ENCODE measurements around the gene MPV17L2. TPM values are rescaled to one million over a fixed set of nuclear protein-coding genes. Genes with fewer than 3 reads are reported as not detected.

MPV17L2 gene
- total and polyA plus RNA-seq, 2 donors (not counting 3 experiments of a cell fraction or from before 2014, with no cell fraction given), result 13.8 to 27.6 TPM

DNA sequence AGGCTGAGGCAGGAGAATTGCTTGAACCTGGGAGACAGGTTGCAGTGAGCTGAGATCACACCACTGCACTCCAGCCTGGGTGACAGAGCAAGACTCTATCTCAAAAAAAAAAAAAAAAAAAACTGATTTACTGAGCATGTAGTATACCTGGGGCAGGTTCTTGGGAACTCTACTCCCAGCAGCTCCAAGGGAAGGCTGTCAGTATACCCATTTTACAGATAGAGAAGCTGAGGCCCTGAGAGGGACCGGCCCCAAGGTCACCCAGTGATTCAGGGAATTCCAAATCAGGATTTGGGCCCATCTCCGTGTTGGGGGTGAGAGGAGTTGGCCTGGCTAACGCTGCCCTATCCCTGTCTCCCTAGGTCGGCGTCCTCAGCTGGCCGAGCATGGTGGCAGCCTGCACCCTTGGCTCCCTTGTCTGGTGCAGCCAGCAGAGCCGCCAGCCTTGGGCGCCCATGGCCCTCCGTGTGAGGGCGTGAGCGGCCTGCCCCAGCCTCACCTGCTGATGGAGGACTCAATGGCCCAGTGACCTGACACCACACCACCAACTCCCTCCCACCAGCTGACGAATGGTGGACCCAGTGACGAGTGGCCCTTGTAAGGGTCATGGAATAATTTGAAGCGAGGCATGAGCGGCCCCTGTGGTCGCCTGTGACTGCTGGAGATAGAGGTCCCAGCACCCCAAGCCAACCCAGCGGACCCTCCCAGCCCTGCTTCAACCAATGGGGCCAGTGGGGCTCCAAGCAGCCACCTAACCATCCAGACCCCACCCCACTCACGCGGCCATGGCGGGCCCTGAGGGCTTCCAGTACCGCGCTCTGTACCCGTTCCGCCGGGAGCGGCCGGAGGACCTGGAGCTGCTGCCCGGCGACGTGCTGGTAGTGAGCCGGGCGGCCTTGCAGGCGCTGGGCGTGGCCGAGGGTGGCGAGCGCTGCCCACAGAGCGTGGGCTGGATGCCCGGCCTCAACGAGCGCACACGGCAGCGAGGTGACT is 37.6 kb upstream of the MPV17L2 start:
- BruUV-seq (replicated peaks), result no TSS peak
- no peaks in the 10 kb centered on the region for H3K27me3 ChIP-seq (ENCODE audit: control insufficient read depth in 2 of 2, insufficient read depth in 2 of 2, low read length in 2 of 2)
- TF ChIP-seq EZH2 (IDR thresholded peaks at IDR 0.05; ENCODE audit: borderline replicate concordance, low read depth, low read length, severe bottlenecking) (no peak), POLR2A (IDR thresholded peaks at IDR 0.05; ENCODE audit: low read depth, low read length) (no peak), JUN (IDR thresholded peaks at IDR 0.05; ENCODE audit: borderline replicate concordance, insufficient read depth, insufficient read length, low read depth) (no peak), FOS (IDR thresholded peaks at IDR 0.05; ENCODE audit: borderline replicate concordance, insufficient read depth, low read length) (no peak), GATA2 (IDR thresholded peaks at IDR 0.05; ENCODE audit: insufficient read depth, insufficient read length, low read depth, low read length) (no peak), POLR2AphosphoS5 (IDR thresholded peaks at IDR 0.05; ENCODE audit: insufficient read depth, low read depth, low read length) (no peak)
- TF ChIP-seq, protein P1, sequence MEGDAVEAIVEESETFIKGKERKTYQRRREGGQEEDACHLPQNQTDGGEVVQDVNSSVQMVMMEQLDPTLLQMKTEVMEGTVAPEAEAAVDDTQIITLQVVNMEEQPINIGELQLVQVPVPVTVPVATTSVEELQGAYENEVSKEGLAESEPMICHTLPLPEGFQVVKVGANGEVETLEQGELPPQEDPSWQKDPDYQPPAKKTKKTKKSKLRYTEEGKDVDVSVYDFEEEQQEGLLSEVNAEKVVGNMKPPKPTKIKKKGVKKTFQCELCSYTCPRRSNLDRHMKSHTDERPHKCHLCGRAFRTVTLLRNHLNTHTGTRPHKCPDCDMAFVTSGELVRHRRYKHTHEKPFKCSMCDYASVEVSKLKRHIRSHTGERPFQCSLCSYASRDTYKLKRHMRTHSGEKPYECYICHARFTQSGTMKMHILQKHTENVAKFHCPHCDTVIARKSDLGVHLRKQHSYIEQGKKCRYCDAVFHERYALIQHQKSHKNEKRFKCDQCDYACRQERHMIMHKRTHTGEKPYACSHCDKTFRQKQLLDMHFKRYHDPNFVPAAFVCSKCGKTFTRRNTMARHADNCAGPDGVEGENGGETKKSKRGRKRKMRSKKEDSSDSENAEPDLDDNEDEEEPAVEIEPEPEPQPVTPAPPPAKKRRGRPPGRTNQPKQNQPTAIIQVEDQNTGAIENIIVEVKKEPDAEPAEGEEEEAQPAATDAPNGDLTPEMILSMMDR (IDR thresholded peaks at IDR 0.05; ENCODE audit: extremely low read depth in 1 of 2, insufficient read depth in 1 of 2, low read depth in 1 of 2, low read length in 2 of 2), result no peak
- TF ChIP-seq, protein P2, sequence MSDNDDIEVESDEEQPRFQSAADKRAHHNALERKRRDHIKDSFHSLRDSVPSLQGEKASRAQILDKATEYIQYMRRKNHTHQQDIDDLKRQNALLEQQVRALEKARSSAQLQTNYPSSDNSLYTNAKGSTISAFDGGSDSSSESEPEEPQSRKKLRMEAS (IDR thresholded peaks at IDR 0.05; ENCODE audit: insufficient read depth, insufficient read length), result no peak
- no peak for DNase-seq (ENCODE audit: low read depth, low spot score)
- H3K27ac ChIP-seq (ENCODE audit: insufficient read depth, low read depth, low read length), result no peak overlapping the region
- no peaks in the 10 kb centered on the region for H3K9me3 ChIP-seq (replicated peaks; ENCODE audit: control insufficient read depth, insufficient read depth, low read length)
- H3K79me2 ChIP-seq (ENCODE audit: control insufficient read depth, insufficient read depth, low read length), result peaks cover 11% of the 10 kb centered on the region
- no peak overlapping the region for H3K4me2 ChIP-seq (ENCODE audit: insufficient read depth, low read length)
- FAIRE-seq, result no peak
- ChIA-PET CTCF (interaction anchor here (0.8 to 1.7 kb wide), 2 partner anchors 12 to 42 kb away, joined by 4 to 6 read pairs; no protein-coding TSS in a partner anchor), POLR2A (interaction anchor here (0.7 kb wide), 1 partner anchor 126 kb away, joined by 5 read pairs; the partner anchor contains the start of gene JUND)
- no peaks in the 10 kb centered on the region for H3K9me1 ChIP-seq (replicated peaks; ENCODE audit: control insufficient read depth, extremely low read depth, insufficient read depth, low read length)
- H3K4me3 ChIP-seq (replicated peaks in 1 of 3; ENCODE audit: insufficient read depth in 1 of 3, low read depth in 1 of 3, low read length in 3 of 3), result no peak overlapping the region
- intact Hi-C loops (cut with micrococcal nuclease) (no loop called here), dilution Hi-C loops (cut with MboI; ENCODE audit: extremely low pct_ligation_motif_present, low sequenced_read_pairs) (no loop called here)
- no peak overlapping the region for H3K9ac ChIP-seq (replicated peaks; ENCODE audit: extremely low read depth, insufficient read depth, low read length)
- H2AFZ ChIP-seq (ENCODE audit: low read depth, low read length), result no peak overlapping the region
- H3K36me3 ChIP-seq (ENCODE audit: control insufficient read depth in 2 of 2, extremely low read depth in 1 of 2, insufficient read depth in 2 of 2, low read length in 2 of 2), result peaks cover 0 to 7% of the 10 kb centered on the region in 2 experiments
- H3K4me1 ChIP-seq (ENCODE audit: control insufficient read depth, extremely low read depth, insufficient read depth, low read length), result peaks cover 23% of the 10 kb centered on the region
- H4K20me1 ChIP-seq (replicated peaks; ENCODE audit: control insufficient read depth, extremely low read depth, insufficient read depth, low read length), result no peaks in the 10 kb centered on the region
